GM12864 (cell line): Measurements from ENCODE around the gene CDK5RAP1.

Experiments used
- DNase-seq: peaks from one replicate; pipeline ENCODE4 v3.0.0-alpha.2; 2011; ENCODE audit warnings: low read depth
- H3K4me3 ChIP-seq: 2 replicates; pipeline ENCODE4 v1.5.1; 2011; ENCODE audit warnings: mild to moderate bottlenecking, low read depth, low read length, control low read depth
- CTCF ChIP-seq: IDR thresholded peaks from 2 replicates; pipeline ENCODE4 v1.5.1; 2011; ENCODE audit warnings: low read depth, mild to moderate bottlenecking, moderate library complexity, low read length, control low read depth, inconsistent platforms; ENCODE audit errors: missing control alignments

Gene CDK5RAP1

GRCh38 chr20:33377366-33377765, 24.0 kb downstream of the CDK5RAP1 start:
- no peak for TF ChIP-seq CTCF
- no peak for DNase-seq

GRCh38 chr20:33373735-33374605, 27.3 kb downstream of the CDK5RAP1 start:
- no peak for DNase-seq
- no peak for TF ChIP-seq CTCF
- no peak overlapping the region for H3K4me3 ChIP-seq

More at GRCh38 chr20:33377366-33377765, 24.0 kb downstream of the CDK5RAP1 start:
- H3K4me3 ChIP-seq = no peak overlapping the region

GRCh38 chr20:33372993-33373441, 28.3 kb downstream of the CDK5RAP1 start:
- H3K4me3 ChIP-seq = no peak overlapping the region
- DNase-seq = no peak
- no peak for TF ChIP-seq CTCF

- H3K4me3 ChIP-seq = no peak overlapping the region
- no peak for TF ChIP-seq CTCF
- DNase-seq = no peak
Observed at GRCh38 chr20:33370291-33370690, 31.0 kb downstream of the CDK5RAP1 start.

GRCh38 chr20:33362898-33363297, 38.4 kb downstream of the CDK5RAP1 start:
- TF ChIP-seq CTCF = no peak
- H3K4me3 ChIP-seq = no peak overlapping the region
- no peak for DNase-seq

GRCh38 chr20:33359399-33360261, 41.7 kb downstream of the CDK5RAP1 start:
- DNase-seq = no peak
- H3K4me3 ChIP-seq = no peak overlapping the region
- TF ChIP-seq CTCF = no peak
